ENCODE data around the gene ARAP2.

Gene ARAP2

DNA sequence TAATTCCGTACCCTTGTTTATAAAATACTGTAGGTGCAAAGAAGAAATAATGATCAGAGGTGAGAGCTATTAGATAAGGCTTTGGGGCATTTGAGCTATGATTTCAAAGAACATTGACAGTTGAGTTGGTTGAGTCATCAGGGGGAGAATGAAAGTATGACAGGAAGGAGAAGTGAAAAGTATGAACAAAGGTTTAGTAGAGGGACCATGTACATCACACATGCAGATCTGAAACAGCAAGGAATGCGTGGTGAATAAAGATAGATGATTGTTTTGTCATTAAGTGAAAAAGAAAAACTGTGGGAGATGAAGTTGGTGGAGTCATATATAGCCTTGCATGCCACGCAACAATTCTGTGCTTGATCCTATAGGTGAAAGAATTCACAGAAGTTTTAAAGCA lies 163.1 kb downstream of the ARAP2 start:
- Histone ChIP-seq H3F3A (ENCODE audit: low read depth) (no peaks in the 10 kb centered on the region), H3K79me2 (ENCODE audit: insufficient read depth, low read length) (no peaks in the 10 kb centered on the region), H2AFZ (ENCODE audit: low read length) (no peak overlapping the region), H3K27me3 (ENCODE audit: insufficient read depth, low read length, poor library complexity, severe bottlenecking) (no peaks in the 10 kb centered on the region), H3K36me3 (ENCODE audit: insufficient read depth, low read length) (peaks cover 26% of the 10 kb centered on the region), H3K9ac (ENCODE audit: low read depth, low read length, poor library complexity, severe bottlenecking) (no peak overlapping the region), H3K9me3 (ENCODE audit: insufficient read depth, low read depth, low read length) (no peaks in the 10 kb centered on the region), H3K4me3 (ENCODE audit: low read length, poor library complexity, severe bottlenecking) (no peak overlapping the region), H3K4me2 (ENCODE audit: low read depth, low read length, poor library complexity, severe bottlenecking) (no peak overlapping the region), H3K4me1 (ENCODE audit: insufficient read depth, low read length, poor library complexity, severe bottlenecking) (peaks cover 6% of the 10 kb centered on the region), H4K20me1 (ENCODE audit: insufficient read depth, low read length, poor library complexity, severe bottlenecking) (no peaks in the 10 kb centered on the region), H3K9me2 (replicated peaks; ENCODE audit: low read depth, low read length) (no peaks in the 10 kb centered on the region)
- TF ChIP-seq, protein P1, sequence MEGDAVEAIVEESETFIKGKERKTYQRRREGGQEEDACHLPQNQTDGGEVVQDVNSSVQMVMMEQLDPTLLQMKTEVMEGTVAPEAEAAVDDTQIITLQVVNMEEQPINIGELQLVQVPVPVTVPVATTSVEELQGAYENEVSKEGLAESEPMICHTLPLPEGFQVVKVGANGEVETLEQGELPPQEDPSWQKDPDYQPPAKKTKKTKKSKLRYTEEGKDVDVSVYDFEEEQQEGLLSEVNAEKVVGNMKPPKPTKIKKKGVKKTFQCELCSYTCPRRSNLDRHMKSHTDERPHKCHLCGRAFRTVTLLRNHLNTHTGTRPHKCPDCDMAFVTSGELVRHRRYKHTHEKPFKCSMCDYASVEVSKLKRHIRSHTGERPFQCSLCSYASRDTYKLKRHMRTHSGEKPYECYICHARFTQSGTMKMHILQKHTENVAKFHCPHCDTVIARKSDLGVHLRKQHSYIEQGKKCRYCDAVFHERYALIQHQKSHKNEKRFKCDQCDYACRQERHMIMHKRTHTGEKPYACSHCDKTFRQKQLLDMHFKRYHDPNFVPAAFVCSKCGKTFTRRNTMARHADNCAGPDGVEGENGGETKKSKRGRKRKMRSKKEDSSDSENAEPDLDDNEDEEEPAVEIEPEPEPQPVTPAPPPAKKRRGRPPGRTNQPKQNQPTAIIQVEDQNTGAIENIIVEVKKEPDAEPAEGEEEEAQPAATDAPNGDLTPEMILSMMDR (conservative IDR thresholded peaks at IDR 0.05; ENCODE audit: low read length), result no peak
- TF ChIP-seq EZH2phosphoT487 (IDR thresholded peaks at IDR 0.05; ENCODE audit: borderline replicate concordance), result no peak

DNA sequence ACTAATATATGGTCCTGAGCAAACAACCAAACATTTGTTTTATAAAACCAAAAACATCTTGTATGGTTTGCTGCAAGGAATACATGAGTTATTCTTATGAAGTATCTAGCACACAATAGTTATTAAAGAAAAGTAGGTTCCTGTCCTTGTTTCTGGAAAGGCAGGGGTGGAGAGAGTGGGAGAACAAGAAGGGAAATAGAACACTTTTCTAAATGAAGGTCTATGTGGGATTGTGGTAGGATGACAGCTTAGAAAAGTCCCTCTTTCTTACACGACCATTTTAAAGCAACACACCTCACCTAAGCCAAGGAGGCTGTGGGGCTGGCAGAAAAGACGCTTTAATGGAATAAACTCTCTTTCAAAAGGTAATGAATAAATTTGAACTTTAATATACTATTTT lies 164.6 kb downstream of the ARAP2 start:
- H3K27me3 ChIP-seq (ENCODE audit: insufficient read depth, low read length, poor library complexity, severe bottlenecking), result no peaks in the 10 kb centered on the region
- H3K36me3 ChIP-seq (ENCODE audit: insufficient read depth, low read length), result peaks cover 26% of the 10 kb centered on the region
- no peak overlapping the region for H3K9ac ChIP-seq (ENCODE audit: low read depth, low read length, poor library complexity, severe bottlenecking)
- H3K79me2 ChIP-seq (ENCODE audit: insufficient read depth, low read length), result no peaks in the 10 kb centered on the region
- H3K4me1 ChIP-seq (ENCODE audit: insufficient read depth, low read length, poor library complexity, severe bottlenecking), result peaks cover 6% of the 10 kb centered on the region
- TF ChIP-seq, protein P1 (conservative IDR thresholded peaks at IDR 0.05; ENCODE audit: low read length), result no peak
- TF ChIP-seq EZH2phosphoT487 (IDR thresholded peaks at IDR 0.05; ENCODE audit: borderline replicate concordance), result no peak
- no peaks in the 10 kb centered on the region for H3K9me3 ChIP-seq (ENCODE audit: insufficient read depth, low read depth, low read length)
- no peak overlapping the region for H3K4me3 ChIP-seq (ENCODE audit: low read length, poor library complexity, severe bottlenecking)
- no peaks in the 10 kb centered on the region for H3F3A ChIP-seq (ENCODE audit: low read depth)
- H4K20me1 ChIP-seq (ENCODE audit: insufficient read depth, low read length, poor library complexity, severe bottlenecking), result no peaks in the 10 kb centered on the region
- H3K4me2 ChIP-seq (ENCODE audit: low read depth, low read length, poor library complexity, severe bottlenecking), result no peak overlapping the region
- H3K9me2 ChIP-seq (replicated peaks; ENCODE audit: low read depth, low read length), result no peaks in the 10 kb centered on the region
- no peak overlapping the region for H2AFZ ChIP-seq (ENCODE audit: low read length)

DNA sequence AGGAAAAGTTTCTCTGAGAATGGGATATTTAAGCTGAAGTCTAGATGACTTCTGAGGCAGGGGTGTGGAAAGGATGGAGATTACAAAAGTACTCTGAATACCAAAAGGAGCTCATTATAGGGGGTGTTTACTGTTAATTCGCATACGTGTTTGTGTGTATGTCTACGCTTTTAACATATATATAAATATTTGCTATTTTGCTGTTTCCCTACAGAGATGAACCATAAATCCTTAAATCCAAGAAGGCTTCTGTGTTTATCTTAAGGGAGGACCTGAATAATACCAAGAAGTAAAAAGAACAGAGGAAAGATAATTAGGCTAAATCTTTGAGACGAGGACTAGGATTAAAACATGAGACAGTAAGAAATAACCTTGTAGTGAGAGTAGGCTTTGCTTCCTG lies 166.0 kb downstream of the ARAP2 start:
- Histone ChIP-seq H3K4me3 (ENCODE audit: low read length, poor library complexity, severe bottlenecking) (no peak overlapping the region), H3K4me1 (ENCODE audit: insufficient read depth, low read length, poor library complexity, severe bottlenecking) (peaks cover 6% of the 10 kb centered on the region), H2AFZ (ENCODE audit: low read length) (no peak overlapping the region), H3K9ac (ENCODE audit: low read depth, low read length, poor library complexity, severe bottlenecking) (no peak overlapping the region), H3K9me3 (ENCODE audit: insufficient read depth, low read depth, low read length) (no peaks in the 10 kb centered on the region), H3K36me3 (ENCODE audit: insufficient read depth, low read length) (peaks cover 26% of the 10 kb centered on the region), H3K79me2 (ENCODE audit: insufficient read depth, low read length) (no peaks in the 10 kb centered on the region), H4K20me1 (ENCODE audit: insufficient read depth, low read length, poor library complexity, severe bottlenecking) (no peaks in the 10 kb centered on the region), H3K27me3 (ENCODE audit: insufficient read depth, low read length, poor library complexity, severe bottlenecking) (no peaks in the 10 kb centered on the region), H3K4me2 (ENCODE audit: low read depth, low read length, poor library complexity, severe bottlenecking) (no peak overlapping the region), H3K9me2 (replicated peaks; ENCODE audit: low read depth, low read length) (no peaks in the 10 kb centered on the region), H3F3A (ENCODE audit: low read depth) (no peaks in the 10 kb centered on the region)
- TF ChIP-seq, protein P1 (conservative IDR thresholded peaks at IDR 0.05; ENCODE audit: low read length), result no peak
- no peak for TF ChIP-seq EZH2phosphoT487 (IDR thresholded peaks at IDR 0.05; ENCODE audit: borderline replicate concordance)

All from Loucy (cell line).